B cell (primary cell): ENCODE results near the gene PCDHGA9. TPM values are rescaled to one million over a fixed set of nuclear protein-coding genes. Genes with fewer than 3 reads are reported as not detected.

Experiments used
- ATAC-seq: fragments of 200-7000 bp; cut with Tn5 transposase; one replicate; pipeline ENCODE4 v1.10.0; 2021; ENCODE audit warnings: low read depth, mild to moderate bottlenecking, moderate number of reproducible peaks, moderate library complexity
- CTCF ChIA-PET: fragments of 350-600 bp; sonication (Branson Sonifier 250); formaldehyde crosslinking; loops from one replicate; lab custom pipeline; 2021; ENCODE audit warnings: antibody characterized with exemption, inconsistent platforms; lab: Charles Lee
- POLR2A ChIA-PET: fragments of 350-600 bp; sonication (Branson Sonifier 250); formaldehyde crosslinking; loops from one replicate; lab custom pipeline; 2021; ENCODE audit warnings: antibody characterized with exemption; lab: Charles Lee
- DNase-seq: peaks from one replicate; pipeline ENCODE4 v3.0.0; 2013
- H2AFZ ChIP-seq: 2 replicates; pipeline ENCODE4 v1.6.1; 2012; ENCODE audit warnings: mild to moderate bottlenecking, low read depth, low read length; ENCODE audit not compliant: insufficient read depth, poor library complexity, severe bottlenecking
- H3K27ac ChIP-seq, 2 donors: 1 replicate in 1 of 2; 2 replicates in 1 of 2; pipeline ENCODE4 v1.5.1; 2012 to 2013; ENCODE audit warnings: low read length in 2 of 2, mild to moderate bottlenecking in 2 of 2, moderate library complexity in 1 of 2
- H3K27me3 ChIP-seq, 4 experiments: fragments of 200-600 bp in 1 of 4; sonication (generic) in 1 of 4; replicated peaks in 1 of 4; 1 replicate in 2 of 4; 2 replicates in 2 of 4; pipeline versions ENCODE4 v1.6.1 to v1.7.0; 2013 to 2016; ENCODE audit warnings: low read length in 3 of 4, mild to moderate bottlenecking in 2 of 4, mixed read lengths in 1 of 4, moderate library complexity in 1 of 4; ENCODE audit not compliant: insufficient read depth in 4 of 4, control insufficient read depth in 3 of 4; ENCODE audit errors: control extremely low read depth in 1 of 4
- H3K36me3 ChIP-seq, 2 experiments: replicated peaks in 1 of 2; 1 replicate in 1 of 2; 2 replicates in 1 of 2; pipeline versions ENCODE4 v1.6.1 to v1.7.1; 2013; ENCODE audit warnings: low read length in 1 of 2; ENCODE audit not compliant: insufficient read depth in 2 of 2, control insufficient read depth in 1 of 2; ENCODE audit errors: control extremely low read depth in 1 of 2, extremely low read depth in 1 of 2
- H3K4me1 ChIP-seq, 2 donors: fragments of 200-600 bp in 1 of 2; sonication (generic) in 1 of 2; 1 replicate in 1 of 2; 2 replicates in 1 of 2; pipeline versions ENCODE4 v1.5.1 to v1.6.1; 2013 to 2017; ENCODE audit warnings: low read length in 2 of 2; ENCODE audit not compliant: control insufficient read depth in 2 of 2, insufficient read depth in 2 of 2
- H3K4me2 ChIP-seq: replicated peaks from 2 replicates; pipeline ENCODE3; 2012; ENCODE audit warnings: mild to moderate bottlenecking, low read depth, low read length; ENCODE audit not compliant: poor library complexity, severe bottlenecking
- H3K4me3 ChIP-seq, 5 experiments: fragments of 200-600 bp in 1 of 5; sonication (generic) in 1 of 5; 1 replicate in 3 of 5; 2 replicates in 2 of 5; pipeline versions ENCODE4 v1.5.1 to v1.7.0; 2011 to 2016; ENCODE audit warnings: low read length in 4 of 5, mild to moderate bottlenecking in 4 of 5, low read depth in 2 of 5, control low read depth in 1 of 5, moderate library complexity in 1 of 5; ENCODE audit not compliant: insufficient read depth in 1 of 5; ENCODE audit errors: control extremely low read depth in 1 of 5, extremely low read depth in 1 of 5
- H3K79me2 ChIP-seq: fragments of 200-600 bp; sonication (generic); one replicate; pipeline ENCODE4 v1.6.0; 2016; ENCODE audit warnings: low read length; ENCODE audit not compliant: control insufficient read depth, insufficient read depth
- H3K9ac ChIP-seq: fragments of 200-600 bp; sonication (generic); 2 replicates; pipeline ENCODE4 v1.6.1; 2017; ENCODE audit warnings: mild to moderate bottlenecking, low read length, moderate library complexity
- H3K9me3 ChIP-seq, 3 donors: one replicate each; pipeline versions ENCODE4 v1.6.1 to v1.7.1; 2013; ENCODE audit warnings: low read length in 2 of 3; ENCODE audit not compliant: control insufficient read depth in 2 of 3, insufficient read depth in 1 of 3; ENCODE audit errors: control extremely low read depth in 1 of 3
- H4K20me1 ChIP-seq: 2 replicates; pipeline ENCODE4 v1.6.0; 2012; ENCODE audit warnings: mild to moderate bottlenecking, low read length; ENCODE audit not compliant: insufficient read depth, control insufficient read depth, poor library complexity, severe bottlenecking
- H3K27ac Mint-ChIP-seq: one replicate; pipeline ENCODE4 v1.8.0; 2021; ENCODE audit warnings: mixed read lengths
- H3K27me3 Mint-ChIP-seq: one replicate; pipeline ENCODE4 v1.8.0; 2021; ENCODE audit warnings: mixed read lengths
- H3K4me1 Mint-ChIP-seq: one replicate; pipeline ENCODE4 v1.8.0; 2021; ENCODE audit warnings: mixed read lengths
- H3K4me3 Mint-ChIP-seq: one replicate; pipeline ENCODE4 v1.8.0; 2021; ENCODE audit warnings: mixed read lengths
- H3K9me3 Mint-ChIP-seq: one replicate; pipeline ENCODE4 v1.8.0; 2022; ENCODE audit warnings: mixed read lengths; ENCODE audit not compliant: insufficient read depth
- EZH2 ChIP-seq: IDR thresholded peaks from 2 replicates; pipeline ENCODE4 v1.6.1; 2012; ENCODE audit warnings: borderline replicate concordance, low read depth, mild to moderate bottlenecking, moderate library complexity, low read length; ENCODE audit not compliant: insufficient read depth, poor library complexity, severe bottlenecking
- WGBS: methylation state at CpG from one replicate; pipeline ENCODE4 v1.1.5; 2013; ENCODE audit warnings: missing lambda C conversion rate; ENCODE audit not compliant: insufficient coverage; 5-methylcytosine and 5-hydroxymethylcytosine counted together
- intact Hi-C: fragments of 100-400 bp; cut with micrococcal nuclease; formaldehyde crosslinking; loops from one replicate; pipeline ENCODE4 v1.10.0; 2022
- polyA plus RNA-seq: library from polyadenylated mRNA; depleted of rRNA; stranded (reverse); fragments of >200 nt; gene quantifications from 2 replicates; pipeline ENCODE4 v1.2.3, GENCODE V29; 2012
- total RNA-seq, 2 donors: library from RNA; stranded (reverse); fragments of 120-200 nt in 1 of 2; gene quantifications; 1 replicate in 1 of 2; 2 replicates in 1 of 2; pipeline versions ENCODE4 v1.2.3 to v1.2.4, GENCODE V29; 2013 to 2022
- TF ChIP-seq, protein P1 (sequence below): fragments of 200-600 bp; IDR thresholded peaks from one replicate; pipeline ENCODE4 v1.8.0; 2022; ENCODE audit warnings: antibody characterized with exemption, mild to moderate bottlenecking

The PCDHGA9 gene
- total and polyA plus RNA-seq, 2 donors (not counting 1 experiment from before 2014, with no cell fraction given) = 0.19 to 2.5 TPM

DNA sequence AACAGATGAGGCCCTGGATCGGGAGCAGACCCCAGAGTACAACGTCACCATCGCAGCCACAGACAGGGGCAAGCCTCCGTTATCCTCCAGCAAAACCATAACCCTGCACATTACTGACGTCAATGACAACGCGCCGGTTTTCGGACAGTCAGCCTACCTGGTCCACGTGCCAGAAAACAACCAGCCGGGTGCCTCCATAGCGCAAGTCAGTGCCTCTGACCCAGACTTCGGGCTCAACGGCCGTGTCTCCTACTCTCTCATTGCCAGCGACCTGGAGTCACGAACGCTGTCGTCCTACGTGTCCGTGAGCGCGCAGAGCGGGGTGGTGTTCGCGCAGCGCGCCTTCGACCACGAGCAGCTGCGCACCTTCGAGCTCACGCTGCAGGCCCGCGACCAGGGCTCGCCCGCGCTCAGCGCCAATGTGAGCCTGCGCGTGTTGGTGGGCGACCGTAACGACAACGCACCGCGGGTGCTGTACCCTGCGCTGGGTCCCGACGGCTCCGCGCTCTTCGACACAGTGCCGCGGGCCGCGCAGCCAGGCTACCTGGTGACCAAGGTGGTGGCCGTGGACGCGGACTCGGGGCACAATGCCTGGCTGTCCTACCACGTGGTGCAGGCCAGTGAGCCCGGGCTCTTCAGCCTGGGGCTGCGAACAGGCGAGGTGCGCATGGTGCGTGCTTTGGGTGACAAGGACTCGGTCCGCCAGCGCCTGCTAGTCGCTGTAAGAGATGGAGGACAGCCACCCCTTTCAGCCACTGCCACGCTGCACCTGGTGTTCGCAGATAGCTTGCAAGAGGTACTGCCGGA lies 16.7 kb downstream of the PCDHGA9 start:
- H3K27ac ChIP-seq = no peak overlapping the region
- DNase-seq (no peak), ATAC-seq (no peak)
- intact Hi-C loops = loop anchor here (10.0 kb wide), 1 partner anchor 94 kb away; the partner anchor contains the start of gene TAF7
- no peak overlapping the region for H3K4me3 ChIP-seq
- H3K36me3 ChIP-seq = no peaks in the 10 kb centered on the region
- no peak overlapping the region for H3K9ac ChIP-seq
- H3K4me3 Mint-ChIP-seq = no peak overlapping the region
- H3K9me3 Mint-ChIP-seq = peaks cover 11% of the 10 kb centered on the region
- POLR2A ChIA-PET = no interaction called here
- H4K20me1 ChIP-seq = no peaks in the 10 kb centered on the region
- CTCF ChIA-PET = interaction anchor here (2.5 to 3.4 kb wide), 5 partner anchors 12 to 145 kb away, joined by 14 to 30 read pairs (median 21); partner anchors contain the start of genes PCDHGA12 and PCDHGB3
- peaks cover 2 to 66% (median 54%) of the 10 kb centered on the region in 3 donors for H3K9me3 ChIP-seq
- 54% methylated on average over 74 of the region's 74 CpGs for WGBS
- peaks cover 19% of the 10 kb centered on the region for H3K4me1 Mint-ChIP-seq
- no peaks in the 10 kb centered on the region for H3K79me2 ChIP-seq
- peaks cover 2 to 73% (median 61%) of the 10 kb centered on the region in 4 experiments for H3K27me3 ChIP-seq
- H3K27ac Mint-ChIP-seq = peak overlapping the region; percentile 43
- H3K4me1 ChIP-seq = peaks cover 10 to 14% of the 10 kb centered on the region in 2 donors
- H3K4me2 ChIP-seq = no peak overlapping the region
- TF ChIP-seq, protein P1, sequence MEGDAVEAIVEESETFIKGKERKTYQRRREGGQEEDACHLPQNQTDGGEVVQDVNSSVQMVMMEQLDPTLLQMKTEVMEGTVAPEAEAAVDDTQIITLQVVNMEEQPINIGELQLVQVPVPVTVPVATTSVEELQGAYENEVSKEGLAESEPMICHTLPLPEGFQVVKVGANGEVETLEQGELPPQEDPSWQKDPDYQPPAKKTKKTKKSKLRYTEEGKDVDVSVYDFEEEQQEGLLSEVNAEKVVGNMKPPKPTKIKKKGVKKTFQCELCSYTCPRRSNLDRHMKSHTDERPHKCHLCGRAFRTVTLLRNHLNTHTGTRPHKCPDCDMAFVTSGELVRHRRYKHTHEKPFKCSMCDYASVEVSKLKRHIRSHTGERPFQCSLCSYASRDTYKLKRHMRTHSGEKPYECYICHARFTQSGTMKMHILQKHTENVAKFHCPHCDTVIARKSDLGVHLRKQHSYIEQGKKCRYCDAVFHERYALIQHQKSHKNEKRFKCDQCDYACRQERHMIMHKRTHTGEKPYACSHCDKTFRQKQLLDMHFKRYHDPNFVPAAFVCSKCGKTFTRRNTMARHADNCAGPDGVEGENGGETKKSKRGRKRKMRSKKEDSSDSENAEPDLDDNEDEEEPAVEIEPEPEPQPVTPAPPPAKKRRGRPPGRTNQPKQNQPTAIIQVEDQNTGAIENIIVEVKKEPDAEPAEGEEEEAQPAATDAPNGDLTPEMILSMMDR = no peak
- no peak for TF ChIP-seq EZH2
- no peak overlapping the region for H2AFZ ChIP-seq
- H3K27me3 Mint-ChIP-seq = peaks cover 62% of the 10 kb centered on the region
